ENCODE measurements around the gene DBF4.
A peak's percentile ranks its signal among the peaks of the same experiment; 100 is the strongest.
"Not testable (repeated sequence)": the region's sequence is repeated elsewhere in the genome, so short reads cannot be mapped to it uniquely, and the experiment has no call there.

DBF4 gene, protein sequence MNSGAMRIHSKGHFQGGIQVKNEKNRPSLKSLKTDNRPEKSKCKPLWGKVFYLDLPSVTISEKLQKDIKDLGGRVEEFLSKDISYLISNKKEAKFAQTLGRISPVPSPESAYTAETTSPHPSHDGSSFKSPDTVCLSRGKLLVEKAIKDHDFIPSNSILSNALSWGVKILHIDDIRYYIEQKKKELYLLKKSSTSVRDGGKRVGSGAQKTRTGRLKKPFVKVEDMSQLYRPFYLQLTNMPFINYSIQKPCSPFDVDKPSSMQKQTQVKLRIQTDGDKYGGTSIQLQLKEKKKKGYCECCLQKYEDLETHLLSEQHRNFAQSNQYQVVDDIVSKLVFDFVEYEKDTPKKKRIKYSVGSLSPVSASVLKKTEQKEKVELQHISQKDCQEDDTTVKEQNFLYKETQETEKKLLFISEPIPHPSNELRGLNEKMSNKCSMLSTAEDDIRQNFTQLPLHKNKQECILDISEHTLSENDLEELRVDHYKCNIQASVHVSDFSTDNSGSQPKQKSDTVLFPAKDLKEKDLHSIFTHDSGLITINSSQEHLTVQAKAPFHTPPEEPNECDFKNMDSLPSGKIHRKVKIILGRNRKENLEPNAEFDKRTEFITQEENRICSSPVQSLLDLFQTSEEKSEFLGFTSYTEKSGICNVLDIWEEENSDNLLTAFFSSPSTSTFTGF

DNA sequence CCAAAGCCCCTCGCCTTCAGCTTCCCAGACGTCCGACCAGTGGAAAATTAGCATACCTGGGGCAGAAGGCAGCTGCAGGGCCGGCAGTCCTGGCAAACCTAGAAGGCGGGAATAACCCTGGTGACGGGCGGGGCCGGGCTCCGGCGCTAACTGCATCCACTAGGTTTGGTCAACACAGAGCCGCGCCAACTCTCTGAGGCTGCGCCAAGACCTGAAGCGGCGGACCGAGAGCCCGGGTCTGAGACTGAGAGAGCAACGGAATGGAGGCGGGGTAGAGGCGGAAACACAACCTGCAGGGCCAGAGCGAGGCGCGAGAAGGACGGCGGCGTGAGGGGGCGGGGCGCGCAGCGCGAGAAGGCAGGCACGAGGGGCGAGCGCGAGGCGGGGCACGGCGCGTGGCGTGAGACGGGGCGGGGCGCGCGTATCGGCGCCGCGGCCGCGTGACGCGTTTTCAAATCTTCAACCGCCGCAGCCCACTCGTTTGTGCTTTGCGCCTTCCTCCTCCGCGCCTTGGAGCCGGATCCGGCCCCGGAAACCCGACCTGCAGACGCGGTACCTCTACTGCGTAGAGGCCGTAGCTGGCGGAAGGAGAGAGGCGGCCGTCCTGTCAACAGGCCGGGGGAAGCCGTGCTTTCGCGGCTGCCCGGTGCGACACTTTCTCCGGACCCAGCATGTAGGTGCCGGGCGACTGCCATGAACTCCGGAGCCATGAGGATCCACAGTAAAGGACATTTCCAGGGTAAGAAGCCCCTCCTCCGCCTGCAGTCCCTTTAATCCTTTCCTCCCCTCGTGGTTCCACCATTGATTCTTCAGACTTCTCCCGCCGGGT is at the start of gene DBF4, which contains the start of gene SLC25A40:
Gene DBF4 (plus strand): TSS at position 454 of the 829 bp plus-strand sequence. CDS start 240 bp downstream, at position 694.
Gene SLC25A40 (minus strand): TSS at position 321 of the 829 bp plus-strand sequence. CDS start 17,633 bp downstream, outside the sequence.
- TF ChIP-seq, protein P1, sequence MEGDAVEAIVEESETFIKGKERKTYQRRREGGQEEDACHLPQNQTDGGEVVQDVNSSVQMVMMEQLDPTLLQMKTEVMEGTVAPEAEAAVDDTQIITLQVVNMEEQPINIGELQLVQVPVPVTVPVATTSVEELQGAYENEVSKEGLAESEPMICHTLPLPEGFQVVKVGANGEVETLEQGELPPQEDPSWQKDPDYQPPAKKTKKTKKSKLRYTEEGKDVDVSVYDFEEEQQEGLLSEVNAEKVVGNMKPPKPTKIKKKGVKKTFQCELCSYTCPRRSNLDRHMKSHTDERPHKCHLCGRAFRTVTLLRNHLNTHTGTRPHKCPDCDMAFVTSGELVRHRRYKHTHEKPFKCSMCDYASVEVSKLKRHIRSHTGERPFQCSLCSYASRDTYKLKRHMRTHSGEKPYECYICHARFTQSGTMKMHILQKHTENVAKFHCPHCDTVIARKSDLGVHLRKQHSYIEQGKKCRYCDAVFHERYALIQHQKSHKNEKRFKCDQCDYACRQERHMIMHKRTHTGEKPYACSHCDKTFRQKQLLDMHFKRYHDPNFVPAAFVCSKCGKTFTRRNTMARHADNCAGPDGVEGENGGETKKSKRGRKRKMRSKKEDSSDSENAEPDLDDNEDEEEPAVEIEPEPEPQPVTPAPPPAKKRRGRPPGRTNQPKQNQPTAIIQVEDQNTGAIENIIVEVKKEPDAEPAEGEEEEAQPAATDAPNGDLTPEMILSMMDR (conservative IDR thresholded peaks at IDR 0.05; ENCODE audit: low read length), result no peak
- peak; percentile 89 for DNase-seq (ENCODE audit: low read depth)
- peak within 1 kb of the TSS; percentile 82 for H3K4me3 ChIP-seq (ENCODE audit: low read length)

DNA sequence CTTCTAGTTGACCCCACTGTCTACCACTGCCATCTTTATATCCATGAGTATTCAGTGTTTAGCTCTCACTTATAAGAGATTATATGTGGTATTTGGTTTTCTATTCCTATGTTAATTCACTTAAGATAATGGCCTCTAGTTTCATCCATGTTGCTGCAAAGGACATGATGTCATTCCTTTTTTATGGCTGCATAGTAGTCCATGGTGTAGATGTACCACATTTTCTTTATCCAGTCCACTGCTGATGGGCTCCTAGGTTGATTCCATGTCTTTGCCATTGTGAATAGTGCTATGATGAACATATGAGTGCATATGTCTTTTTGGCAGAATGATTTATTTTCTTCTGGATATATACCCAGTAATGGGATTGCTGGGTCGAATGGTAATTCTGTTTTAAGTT is 47.9 kb upstream of the DBF4 start:
- DNase-seq (ENCODE audit: low read depth), result not testable (repeated sequence)

DNA sequence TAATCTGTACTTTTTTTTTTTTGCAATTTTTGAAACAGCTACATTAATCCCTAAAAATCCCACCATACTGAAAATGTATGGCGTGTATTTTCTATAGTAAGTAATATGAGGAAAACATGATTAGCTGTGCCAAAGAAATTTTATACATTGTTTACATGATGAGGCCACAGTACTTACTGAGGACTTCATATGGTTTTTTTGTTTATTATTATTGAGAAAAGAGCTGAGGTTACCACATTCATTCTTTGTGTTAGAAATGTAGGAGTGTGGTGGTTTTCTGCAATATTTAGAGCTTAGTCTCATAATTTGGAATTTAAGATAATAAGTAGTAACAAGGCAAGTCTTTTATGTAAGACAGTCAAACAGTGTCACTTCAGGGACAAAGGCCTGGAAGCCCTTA is 45.2 kb upstream of the DBF4 start:
- H3K4me3 ChIP-seq (ENCODE audit: low read length), result no peak overlapping the region
- TF ChIP-seq, protein P1 (conservative IDR thresholded peaks at IDR 0.05; ENCODE audit: low read length), result no peak
- no peak for DNase-seq (ENCODE audit: low read depth)

More for the DNA sequence above, 47.9 kb upstream of the DBF4 start:
- not testable (repeated sequence) for H3K4me3 ChIP-seq (ENCODE audit: low read length)

DNA sequence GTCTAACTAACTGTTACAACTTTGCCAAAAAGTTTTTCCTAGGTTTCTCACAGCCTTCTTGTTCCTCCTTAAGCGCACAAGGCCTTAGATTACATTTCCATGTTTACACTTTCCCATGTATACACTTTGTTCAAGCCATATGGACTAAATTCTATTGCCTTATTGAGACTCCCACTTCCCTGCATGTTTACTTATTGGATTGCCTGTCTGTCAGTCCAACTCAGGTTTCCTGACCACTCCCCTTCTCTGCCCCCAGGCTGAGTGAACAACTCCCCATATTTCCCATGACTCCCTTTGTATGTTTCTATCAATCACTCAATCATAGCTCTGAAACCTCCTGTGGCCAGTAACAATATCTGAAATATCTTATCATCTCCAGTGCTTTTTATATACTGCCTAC is 43.2 kb upstream of the DBF4 start:
- no peak overlapping the region for H3K4me3 ChIP-seq (ENCODE audit: low read length)
- TF ChIP-seq, protein P1 (conservative IDR thresholded peaks at IDR 0.05; ENCODE audit: low read length), result no peak
- DNase-seq (ENCODE audit: low read depth), result no peak

DNA sequence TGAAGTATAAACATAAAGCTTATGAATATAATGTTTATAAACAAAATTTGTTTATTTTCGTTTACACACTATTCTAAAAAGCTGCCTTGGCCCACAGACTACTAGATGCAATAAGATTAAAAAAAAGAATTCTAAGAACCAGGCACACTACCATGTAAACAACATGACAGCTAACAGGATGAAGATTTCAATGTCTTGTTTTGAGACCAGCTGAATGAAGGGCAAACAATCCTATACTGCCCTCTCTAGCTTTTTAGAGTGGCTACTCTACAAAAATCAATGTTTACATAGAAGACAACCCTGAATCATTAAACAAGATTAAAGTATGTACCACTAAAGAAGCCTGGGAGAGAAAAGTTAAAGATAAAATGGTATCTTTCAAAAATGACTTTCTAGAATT is 38.7 kb upstream of the DBF4 start:
- TF ChIP-seq, protein P1 (conservative IDR thresholded peaks at IDR 0.05; ENCODE audit: low read length), result no peak
- no peak overlapping the region for H3K4me3 ChIP-seq (ENCODE audit: low read length)
- DNase-seq (ENCODE audit: low read depth), result no peak

DNA sequence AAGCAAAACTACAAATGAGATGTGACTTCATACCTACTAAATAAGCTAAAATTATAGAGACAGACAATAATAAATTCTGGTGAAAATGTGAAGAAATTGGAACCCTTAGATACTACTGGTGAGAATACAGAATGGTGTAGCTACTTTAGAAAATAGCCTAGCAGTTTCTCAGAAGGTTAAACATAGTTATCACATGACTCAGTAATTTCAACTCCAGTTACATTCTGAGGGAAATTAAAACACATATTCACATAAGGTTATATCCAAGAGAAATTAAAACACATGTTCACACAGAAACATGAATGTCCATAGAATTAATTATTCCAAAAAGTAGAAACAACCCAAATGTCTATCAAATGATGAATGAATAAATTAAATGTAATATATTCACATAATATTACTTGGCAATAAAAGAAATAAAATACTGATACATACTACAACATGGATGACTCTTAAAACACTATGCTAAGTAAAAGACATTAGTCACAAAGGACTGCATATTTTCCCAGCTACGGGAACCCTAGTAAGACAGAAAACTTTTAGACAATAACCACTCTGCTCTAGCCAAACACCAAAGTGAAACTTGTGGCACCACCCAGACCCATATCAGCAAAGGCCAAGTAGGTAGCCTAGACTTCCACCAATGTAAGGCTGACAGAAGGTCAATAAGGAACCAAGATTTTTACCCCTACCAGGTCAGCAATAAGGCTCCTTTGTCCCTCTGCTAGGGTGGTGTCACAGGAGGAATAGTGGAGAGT is 25.3 kb upstream of the DBF4 start:
- TF ChIP-seq, protein P1 (conservative IDR thresholded peaks at IDR 0.05; ENCODE audit: low read length), result no peak
- DNase-seq (ENCODE audit: low read depth), result no peak
- H3K4me3 ChIP-seq (ENCODE audit: low read length), result no peak overlapping the region

All from AG10803 (cell line).